Right renal pelvis (tissue), 4 donors: Measurements from ENCODE around the gene KRTAP10-12. TPM values are rescaled to one million over a fixed set of nuclear protein-coding genes. Genes with fewer than 3 reads are reported as not detected.

Experiments
- DNase-seq, 4 donors: peaks; one replicate each; pipeline ENCODE4 v3.0.0-alpha.2; 2013; ENCODE audit warnings: low read depth in 4 of 4, low spot score in 3 of 4, missing footprints in 1 of 4
- polyA plus RNA-seq, 4 donors: library from polyadenylated mRNA; unstranded; fragments of 120-200 nt; gene quantifications; one replicate each; pipeline ENCODE4 v1.2.1, GENCODE V29; 2013; ENCODE audit not compliant: insufficient read length in 4 of 4

KRTAP10-12 gene
- polyA plus RNA-seq, 4 donors: not detected

DNA sequence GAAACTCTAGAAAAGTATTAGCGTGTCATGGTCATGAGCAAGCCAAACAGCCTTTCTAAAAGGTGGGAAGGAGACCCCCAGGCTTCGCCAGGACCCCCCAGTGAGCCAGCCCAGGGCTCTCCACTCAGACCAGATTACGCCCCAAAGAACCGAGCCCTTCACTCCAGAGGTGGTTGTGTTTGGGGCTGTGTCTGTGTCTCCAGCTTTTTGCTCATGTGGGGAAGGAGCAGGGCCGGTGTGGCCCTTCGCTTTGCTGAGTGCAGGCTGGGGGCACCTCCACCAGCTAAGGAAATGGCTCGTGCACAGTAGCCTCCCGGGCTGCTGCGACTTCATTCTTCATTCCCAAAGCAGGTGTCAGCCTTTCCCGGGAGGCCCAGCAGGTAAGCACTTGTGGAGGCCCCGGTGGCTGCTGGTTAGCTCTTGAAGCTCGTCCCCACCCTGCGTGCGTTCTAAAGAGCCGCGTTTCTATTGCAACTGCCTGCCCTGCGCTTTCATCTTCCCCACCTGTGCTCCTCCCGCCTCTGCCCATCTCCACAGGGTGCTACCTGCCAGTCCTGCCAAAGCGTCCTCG lies 13.9 kb downstream of the KRTAP10-12 start:
- DNase-seq: no peak

DNA sequence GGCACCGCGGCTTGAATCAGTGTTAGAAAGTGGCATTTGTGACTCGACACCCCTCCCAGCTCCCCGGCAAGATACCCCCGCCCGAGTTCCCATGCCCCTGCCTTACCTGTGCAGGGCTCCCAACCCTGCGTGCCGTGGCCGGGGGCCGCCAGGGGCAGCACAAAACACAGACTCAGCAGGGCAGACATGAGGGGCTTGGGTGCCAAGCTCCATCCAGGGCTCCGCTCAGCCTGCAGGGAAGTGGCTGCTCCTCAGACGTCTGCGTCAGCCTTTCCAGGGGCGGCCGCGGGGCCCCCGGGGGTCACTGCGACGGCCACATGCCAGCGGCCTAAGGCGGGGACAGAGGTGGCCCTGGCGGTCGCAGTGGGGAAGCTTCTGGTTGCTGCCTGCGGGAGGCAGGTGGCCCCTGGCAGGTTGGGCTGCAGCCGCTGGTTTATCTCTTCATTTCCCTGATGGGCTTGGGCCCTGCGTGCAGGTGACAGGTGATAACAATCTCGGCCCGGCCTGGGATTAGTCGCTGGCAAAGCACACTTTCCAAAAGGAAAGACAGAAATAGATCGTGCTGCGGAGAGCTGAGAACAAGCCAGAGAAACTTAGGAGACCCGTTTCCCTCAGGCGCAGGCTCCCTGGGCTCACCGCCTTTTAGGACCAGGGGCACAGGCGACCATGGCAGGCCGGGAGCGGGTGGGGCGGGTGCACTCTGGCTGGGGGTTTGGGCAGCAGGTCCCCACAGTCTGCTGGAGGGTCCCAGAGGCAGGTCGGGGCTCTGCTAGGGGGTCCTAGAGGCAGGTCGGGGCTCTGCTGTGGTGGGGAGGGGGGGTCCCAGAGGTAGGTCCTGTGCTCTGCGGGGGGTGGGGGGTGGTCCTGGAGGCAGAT lies 14.6 kb downstream of the KRTAP10-12 start, which contains the start of gene TSPEAR:
TSS of gene TSPEAR (minus strand) at position 246 of the 876 bp plus-strand sequence. CDS start at position 188, 58 bp downstream.
- no peak for DNase-seq

DNA sequence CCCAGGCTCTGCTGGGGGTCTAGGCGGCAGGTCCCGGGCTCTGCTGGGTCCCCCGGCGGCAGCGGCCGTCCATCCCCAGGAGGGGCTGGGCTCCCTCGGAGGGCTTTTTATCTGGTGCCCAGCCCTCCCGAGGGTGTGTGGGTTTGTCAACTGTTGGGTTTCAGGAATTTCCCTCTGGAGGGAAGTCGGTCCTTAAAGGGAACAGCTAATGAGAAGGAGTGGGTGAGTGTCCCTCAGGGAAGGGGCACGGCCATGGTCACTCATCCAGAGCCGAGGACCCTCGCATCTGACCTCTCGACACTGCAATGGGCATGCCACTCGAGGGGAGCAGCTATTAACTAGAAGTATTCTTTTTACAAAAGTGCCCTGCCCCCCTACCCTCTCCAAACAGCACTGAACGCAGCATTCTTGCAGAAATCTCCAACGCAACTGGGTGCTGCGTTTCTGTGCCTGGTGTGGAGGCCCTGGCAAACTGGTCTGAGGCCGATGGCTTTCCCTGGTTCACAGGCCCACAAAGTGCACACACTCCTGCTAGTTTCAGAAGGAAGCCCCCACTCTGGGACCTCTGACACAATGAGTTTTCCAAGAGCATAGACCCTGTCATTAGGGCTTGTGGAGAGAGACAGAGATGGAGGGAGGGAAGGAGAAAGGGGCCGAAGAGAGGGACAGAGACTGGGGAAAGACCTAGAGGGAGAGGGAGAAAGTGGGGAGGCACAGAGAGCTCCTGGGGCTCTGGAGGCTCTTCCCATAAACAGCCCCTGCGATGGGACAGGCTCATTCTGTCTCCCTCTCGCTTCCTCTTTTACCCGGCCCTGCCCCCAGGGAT lies 15.4 kb downstream of the KRTAP10-12 start:
- no peak for DNase-seq

- no peak for DNase-seq
Measured at GRCh38 chr21:44713130-44713529, 16.2 kb downstream of the KRTAP10-12 start.

GRCh38 chr21:44713846-44714245 lies 16.9 kb downstream of the KRTAP10-12 start:
- DNase-seq: no peak

DNA sequence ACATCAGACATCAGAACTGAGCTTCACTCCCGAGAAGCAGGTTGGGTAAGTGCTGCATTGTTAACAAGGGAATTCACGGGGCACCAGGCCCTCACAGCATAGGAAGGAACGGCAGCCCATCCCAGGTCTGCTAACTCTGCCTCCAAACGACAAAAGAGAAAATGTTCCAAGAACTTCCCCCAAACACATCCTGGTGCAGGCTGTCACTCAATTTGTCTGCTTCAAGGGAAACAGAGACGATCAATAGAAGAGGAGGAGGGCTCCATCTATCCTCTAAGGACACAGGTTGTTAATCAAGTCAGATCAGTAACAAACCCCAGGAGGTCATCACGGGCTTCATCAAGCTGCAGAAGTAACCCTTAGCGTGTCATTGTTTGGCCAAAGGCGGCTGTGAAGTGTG lies 17.9 kb downstream of the KRTAP10-12 start:
- no peak for DNase-seq

GRCh38 chr21:44716984-44717383 lies 20.0 kb downstream of the KRTAP10-12 start:
- DNase-seq: no peak

GRCh38 chr21:44718093-44718492 lies 21.1 kb downstream of the KRTAP10-12 start:
- no peak for DNase-seq

GRCh38 chr21:44718571-44718970 lies 21.6 kb downstream of the KRTAP10-12 start:
- no peak for DNase-seq

DNA sequence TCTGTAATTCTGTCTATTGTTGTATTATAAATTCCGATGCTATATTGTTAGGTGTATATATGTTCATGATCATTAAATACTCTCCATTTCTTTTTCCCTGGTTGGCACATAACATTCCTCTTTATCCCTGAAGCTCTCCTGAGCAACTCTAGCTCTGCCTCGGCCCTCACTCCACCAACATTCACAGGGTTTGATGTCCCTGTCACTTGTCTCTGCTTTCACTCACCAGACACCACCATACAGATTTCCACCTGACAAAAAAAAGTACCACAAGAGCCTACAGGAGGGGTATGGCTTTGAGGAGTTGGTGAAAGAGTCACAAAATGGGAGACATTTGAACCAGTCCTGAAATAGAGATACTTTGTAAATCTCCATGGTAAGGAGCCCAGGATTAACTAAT lies 23.2 kb downstream of the KRTAP10-12 start:
- no peak for DNase-seq

DNA sequence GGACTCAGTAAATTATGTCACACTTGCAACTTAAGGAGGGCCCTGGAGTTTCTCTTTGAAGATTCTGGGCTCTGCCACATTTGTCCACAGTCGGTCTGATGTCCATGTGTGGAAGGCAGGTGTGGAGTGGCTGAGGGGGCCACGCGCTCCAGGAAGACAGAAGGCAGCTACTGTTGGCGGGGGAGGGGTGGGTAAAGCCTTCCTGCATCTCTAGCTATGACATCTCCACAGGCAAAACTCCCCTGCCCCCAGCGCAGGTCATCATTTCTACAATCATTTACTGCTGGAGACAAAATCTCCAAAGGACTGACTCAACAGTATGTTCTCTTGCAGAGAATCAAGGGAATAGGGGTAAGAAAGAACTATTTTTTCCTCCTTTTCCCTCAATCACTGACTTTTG lies 25.8 kb downstream of the KRTAP10-12 start:
- no peak for DNase-seq

DNA sequence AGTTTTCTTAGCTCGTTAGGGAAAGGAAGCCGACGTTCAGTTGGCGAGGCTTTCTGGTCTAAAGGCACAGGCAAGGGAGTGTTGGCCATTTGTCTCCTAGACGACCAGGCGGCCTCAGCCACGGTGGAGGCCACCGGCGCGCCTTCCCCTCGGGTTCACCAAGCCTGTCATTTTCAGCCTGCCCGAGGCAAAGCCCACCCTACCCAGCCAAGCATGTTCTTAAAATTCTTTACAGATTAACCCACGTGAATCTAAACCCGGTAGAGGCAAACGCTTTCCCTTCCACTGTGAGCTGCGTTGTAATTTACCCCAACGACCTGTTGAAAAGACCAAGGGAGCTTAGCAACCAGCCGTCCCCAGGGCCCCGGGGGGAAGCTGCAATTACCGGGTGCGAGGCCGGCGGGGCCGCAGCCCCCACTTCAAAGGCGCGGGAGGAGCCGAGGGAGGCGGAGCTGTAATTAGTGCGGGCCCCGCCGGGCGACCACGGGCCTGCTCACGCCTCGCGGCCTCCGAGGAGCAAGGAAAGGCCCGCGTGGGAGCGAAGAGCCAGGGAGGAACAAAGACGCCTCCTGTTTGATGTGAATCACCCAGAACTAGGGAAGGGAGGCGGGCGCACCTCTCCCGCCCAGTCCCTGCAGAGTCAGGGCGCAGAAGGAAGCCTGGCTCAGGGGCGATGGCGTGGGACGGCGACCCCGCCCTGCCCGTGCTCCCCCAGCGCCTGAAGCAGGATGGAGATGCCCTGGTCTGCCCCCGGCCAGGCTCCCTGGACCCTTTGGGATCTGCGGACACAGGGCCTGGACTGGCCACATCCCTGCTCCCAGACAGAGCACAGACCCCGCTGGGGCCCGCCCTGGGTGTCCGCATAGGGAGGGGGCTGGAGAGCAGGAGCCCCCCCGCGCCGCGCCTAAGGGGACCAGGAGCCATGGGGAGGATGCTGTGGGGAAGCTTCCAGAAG lies 26.5 kb downstream of the KRTAP10-12 start:
- peak in 3 of 4 donors; percentile 46 to 61 (median 57) for DNase-seq

DNA sequence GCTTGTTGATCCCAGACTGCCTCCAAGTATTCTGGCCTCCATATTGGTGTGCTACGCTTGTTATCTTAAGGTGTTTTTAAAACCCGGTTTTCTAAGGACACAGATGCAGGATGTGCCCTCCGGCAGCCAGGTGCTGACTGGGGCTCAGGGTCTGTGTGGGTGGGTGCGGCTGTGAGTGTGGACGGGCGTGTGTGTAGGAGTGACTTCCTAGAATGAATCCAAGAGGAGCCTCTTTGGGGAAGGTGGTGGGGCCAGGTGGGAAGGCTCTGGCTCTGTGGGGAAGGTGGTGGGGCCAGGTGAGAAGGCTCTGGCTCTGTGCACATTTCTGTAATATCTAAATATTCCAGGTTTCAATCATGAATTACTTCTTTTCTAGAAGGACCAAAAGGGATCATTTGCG lies 27.2 kb downstream of the KRTAP10-12 start:
- no peak for DNase-seq

DNA sequence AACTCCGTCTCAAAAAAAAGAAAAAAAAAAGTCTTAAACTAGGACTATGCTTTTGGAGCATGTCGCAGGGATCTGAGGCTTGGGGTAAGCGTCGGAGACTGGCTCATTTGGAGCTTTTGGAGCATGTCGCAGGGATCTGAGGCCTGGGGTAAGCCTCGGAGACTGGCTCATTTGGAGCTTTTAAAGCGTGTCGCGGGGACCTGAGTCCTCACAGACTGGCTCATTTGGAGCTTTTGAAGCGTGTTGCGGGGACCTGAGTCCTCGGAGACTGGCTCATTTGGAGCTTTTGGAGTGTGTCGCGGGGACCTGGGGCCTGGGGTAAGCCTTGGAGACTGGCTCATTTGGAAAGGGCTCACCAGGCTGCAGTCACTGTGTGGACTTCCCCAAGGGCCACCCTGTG lies 28.0 kb downstream of the KRTAP10-12 start:
- no peak for DNase-seq

- no peak for DNase-seq
Measured at GRCh38 chr21:44726826-44727225, 29.9 kb downstream of the KRTAP10-12 start.

- no peak for DNase-seq
Measured at GRCh38 chr21:44727321-44727720, 30.3 kb downstream of the KRTAP10-12 start.

DNA sequence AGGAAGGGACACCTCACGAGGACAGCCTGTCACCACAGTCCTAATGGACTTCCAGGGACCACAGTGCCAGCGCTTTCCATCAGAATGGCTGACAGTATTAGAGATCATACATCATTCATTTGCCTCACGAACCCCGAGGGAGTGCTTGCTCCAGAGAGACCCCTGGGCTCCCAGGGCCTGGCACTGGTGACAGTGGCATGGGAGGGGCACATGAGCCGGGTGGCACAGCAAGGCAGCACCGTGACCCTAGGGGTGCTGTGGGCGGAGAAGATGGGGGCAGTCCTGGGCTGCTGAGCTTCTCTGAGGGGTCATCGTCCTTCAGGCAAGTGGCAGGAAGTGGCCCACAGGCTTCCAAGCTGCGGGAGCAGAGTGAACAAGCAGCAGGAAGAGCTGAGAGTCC lies 30.8 kb downstream of the KRTAP10-12 start:
- DNase-seq: no peak

DNA sequence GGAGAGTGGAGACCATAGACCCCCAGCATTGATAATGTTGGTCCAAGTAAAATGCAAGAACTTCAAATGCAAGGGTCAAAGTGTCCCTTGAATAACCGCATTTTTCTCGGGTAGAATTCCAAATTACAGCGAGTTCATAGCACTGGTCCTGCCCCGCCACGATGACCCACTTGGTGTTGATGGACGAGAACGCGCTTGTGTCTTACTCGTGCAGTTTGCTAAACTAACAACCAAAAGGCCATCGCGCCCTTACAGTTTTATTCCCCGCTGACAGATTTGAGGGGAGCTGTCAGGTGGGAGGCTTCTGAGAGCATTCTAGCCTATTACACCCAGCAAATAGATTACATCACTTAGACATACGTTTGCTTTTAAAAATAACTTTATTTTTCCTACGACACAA lies 31.7 kb downstream of the KRTAP10-12 start:
- no peak for DNase-seq

- DNase-seq: no peak
Measured at GRCh38 chr21:44729336-44730027, 32.5 kb downstream of the KRTAP10-12 start.

DNA sequence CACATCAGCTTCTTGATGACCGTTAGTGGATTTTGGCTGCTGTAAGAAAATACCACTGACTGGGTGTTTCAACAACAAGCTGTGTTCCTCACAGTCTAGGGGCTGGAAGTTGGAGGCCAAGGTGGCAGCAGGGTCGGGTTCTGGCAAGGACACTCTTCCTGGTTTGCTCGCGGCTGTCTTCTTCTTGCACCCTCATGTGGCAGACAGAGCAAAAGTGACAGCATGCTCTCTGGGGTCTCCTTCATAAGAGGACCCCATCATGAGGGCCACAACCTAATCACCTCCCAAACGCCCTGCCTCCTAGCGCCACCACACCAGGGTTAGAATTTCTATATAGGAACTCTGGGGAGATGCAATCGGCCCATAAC lies 33.0 kb downstream of the KRTAP10-12 start:
- DNase-seq: no peak
